Lung (tissue), 12 donors: Measurements from ENCODE around the gene SLCO3A1. TPM values are rescaled to one million over a fixed set of nuclear protein-coding genes. Genes with fewer than 3 reads are reported as not detected.

Source experiments
- ATAC-seq: fragments of 200-7000 bp; cut with Tn5 transposase; one replicate; pipeline ENCODE4 v1.9.1; 2020; ENCODE audit warnings: moderate number of reproducible peaks; ENCODE audit not compliant: insufficient read depth, low FRiP score
- DNase-seq, 3 donors: peaks; one replicate each; pipeline ENCODE4 v3.0.0-alpha.2; 2013 to 2017
- H3K27ac ChIP-seq, 2 donors: one replicate each; pipeline ENCODE4 v1.5.1; 2013; ENCODE audit warnings: mild to moderate bottlenecking in 2 of 2, moderate library complexity in 2 of 2, control low read depth in 1 of 2, inconsistent platforms in 1 of 2, low read depth in 1 of 2, low read length in 1 of 2
- H3K27me3 ChIP-seq, 3 donors: one replicate each; pipeline ENCODE4 v1.5.1; 2013; ENCODE audit warnings: low read length in 2 of 3; ENCODE audit not compliant: control insufficient read depth in 3 of 3, insufficient read depth in 3 of 3
- H3K36me3 ChIP-seq, 4 donors: one replicate each; pipeline ENCODE4 v1.5.1; 2013; ENCODE audit warnings: low read length in 4 of 4, mild to moderate bottlenecking in 1 of 4, moderate library complexity in 1 of 4; ENCODE audit not compliant: control insufficient read depth in 4 of 4, insufficient read depth in 4 of 4
- H3K4me1 ChIP-seq, 5 donors: one replicate each; pipeline ENCODE4 v1.5.1; 2013; ENCODE audit warnings: low read length in 5 of 5, mild to moderate bottlenecking in 2 of 5, moderate library complexity in 1 of 5; ENCODE audit not compliant: control insufficient read depth in 5 of 5, insufficient read depth in 5 of 5
- H3K4me3 ChIP-seq: one replicate; pipeline ENCODE4 v1.5.1; 2013; ENCODE audit warnings: mild to moderate bottlenecking, control low read depth, moderate library complexity
- H3K9ac ChIP-seq, 2 donors: one replicate each; pipeline ENCODE4 v1.5.1; 2013; ENCODE audit warnings: low read length in 2 of 2, control low read depth in 1 of 2; ENCODE audit not compliant: insufficient read depth in 1 of 2
- H3K9me3 ChIP-seq, 4 donors: one replicate each; pipeline ENCODE4 v1.5.1; 2013; ENCODE audit warnings: low read length in 3 of 4, mild to moderate bottlenecking in 1 of 4, moderate library complexity in 1 of 4; ENCODE audit not compliant: control insufficient read depth in 4 of 4, insufficient read depth in 3 of 4
- CTCF ChIP-seq: IDR thresholded peaks from 2 replicates; pipeline ENCODE4 v1.5.1; 2012; ENCODE audit warnings: mild to moderate bottlenecking; ENCODE audit errors: control extremely low read depth, extremely low read depth
- WGBS, 2 donors: extraction: QIAGEN DNeasy Blood & Tissue Kit; methylation state at CpG; one replicate each; pipeline ENCODE4 v1.1.7; 2013; 5-methylcytosine and 5-hydroxymethylcytosine counted together
- polyA plus RNA-seq, 2 donors: library from polyadenylated mRNA; stranded (reverse); fragments of 200-250 nt; gene quantifications; one replicate each; pipeline ENCODE4 v1.2.1, GENCODE V29; 2013
- total RNA-seq, 2 donors: library from RNA; depleted of rRNA in 1 of 2; stranded (reverse); fragments of >200 nt in 1 of 2; gene quantifications; one replicate each; pipeline ENCODE4 v1.2.1, GENCODE V29; 2014 to 2021
- donor health status: control.
- donor health status: control.
- donor health status: Bipolar disorder and iron deficiency.
- donor health status: healthy.
- donor health status: DM: yes; HTN: yes; CAD: no.

The SLCO3A1 gene
- total and polyA plus RNA-seq, 4 donors: 20.5 to 56.3 (median 33.5) TPM

- Histone ChIP-seq H3K9me3 (no peaks in the 10 kb centered on the region), H3K4me3 (no peak overlapping the region), H3K27me3 (no peaks in the 10 kb centered on the region), H3K9ac (no peak overlapping the region), H3K36me3 (peaks cover 0 to 5% (median 2%) of the 10 kb centered on the region in 4 donors), H3K4me1 (peaks cover 4 to 67% (median 18%) of the 10 kb centered on the region in 5 donors), H3K27ac (no peak overlapping the region)
- no peak for TF ChIP-seq CTCF
- ATAC-seq (no peak), DNase-seq (no peak)
- 91 to 94% methylated on average over 5 of the region's 5 CpGs for WGBS, 2 donors
Measured at GRCh38 chr15:92116330-92116729, 262.8 kb downstream of the SLCO3A1 start.

- H3K27me3 ChIP-seq: no peaks in the 10 kb centered on the region
- H3K4me3 ChIP-seq: no peak overlapping the region
- H3K36me3 ChIP-seq: peaks cover 0 to 10% (median 3%) of the 10 kb centered on the region in 4 donors
- WGBS, 2 donors: 64 to 76% methylated on average over 11 of the region's 11 CpGs
- H3K4me1 ChIP-seq: peaks cover 3 to 58% (median 17%) of the 10 kb centered on the region in 5 donors
- no peak overlapping the region for H3K9ac ChIP-seq
- DNase-seq (peak; percentile 73 to 92 (median 87)), ATAC-seq (no peak)
- no peak overlapping the region for H3K27ac ChIP-seq
- peaks cover 0 to 6% (median 0%) of the 10 kb centered on the region in 4 donors for H3K9me3 ChIP-seq
- TF ChIP-seq CTCF: no peak
Measured at GRCh38 chr15:92117261-92117731, 263.8 kb downstream of the SLCO3A1 start.

- peaks cover 0 to 11% (median 3%) of the 10 kb centered on the region in 4 donors for H3K36me3 ChIP-seq
- no peak for DNase-seq
- ATAC-seq: no peak
- no peak for TF ChIP-seq CTCF
- H3K4me1 ChIP-seq: peaks cover 3 to 51% (median 17%) of the 10 kb centered on the region in 5 donors
- no peak overlapping the region for H3K4me3 ChIP-seq
- H3K27me3 ChIP-seq: no peaks in the 10 kb centered on the region
- no peak overlapping the region for H3K9ac ChIP-seq
- peaks cover 0 to 7% (median 0%) of the 10 kb centered on the region in 4 donors for H3K9me3 ChIP-seq
- WGBS, 2 donors: 80 to 82% methylated on average over 6 of the region's 6 CpGs
- no peak overlapping the region for H3K27ac ChIP-seq
Measured at GRCh38 chr15:92118162-92118935, 264.8 kb downstream of the SLCO3A1 start.
